HK-2 (cell line): ENCODE measurements around the gene ORAI3.
"Not testable (repeated sequence)": the region's sequence is repeated elsewhere in the genome, so short reads cannot be mapped to it uniquely, and the experiment has no call there.

Experiments used
- DNase-seq: peaks from one replicate; pipeline ENCODE4 v3.0.0-alpha.2; 2018; ENCODE audit not compliant: unreplicated experiment

Gene ORAI3

DNA sequence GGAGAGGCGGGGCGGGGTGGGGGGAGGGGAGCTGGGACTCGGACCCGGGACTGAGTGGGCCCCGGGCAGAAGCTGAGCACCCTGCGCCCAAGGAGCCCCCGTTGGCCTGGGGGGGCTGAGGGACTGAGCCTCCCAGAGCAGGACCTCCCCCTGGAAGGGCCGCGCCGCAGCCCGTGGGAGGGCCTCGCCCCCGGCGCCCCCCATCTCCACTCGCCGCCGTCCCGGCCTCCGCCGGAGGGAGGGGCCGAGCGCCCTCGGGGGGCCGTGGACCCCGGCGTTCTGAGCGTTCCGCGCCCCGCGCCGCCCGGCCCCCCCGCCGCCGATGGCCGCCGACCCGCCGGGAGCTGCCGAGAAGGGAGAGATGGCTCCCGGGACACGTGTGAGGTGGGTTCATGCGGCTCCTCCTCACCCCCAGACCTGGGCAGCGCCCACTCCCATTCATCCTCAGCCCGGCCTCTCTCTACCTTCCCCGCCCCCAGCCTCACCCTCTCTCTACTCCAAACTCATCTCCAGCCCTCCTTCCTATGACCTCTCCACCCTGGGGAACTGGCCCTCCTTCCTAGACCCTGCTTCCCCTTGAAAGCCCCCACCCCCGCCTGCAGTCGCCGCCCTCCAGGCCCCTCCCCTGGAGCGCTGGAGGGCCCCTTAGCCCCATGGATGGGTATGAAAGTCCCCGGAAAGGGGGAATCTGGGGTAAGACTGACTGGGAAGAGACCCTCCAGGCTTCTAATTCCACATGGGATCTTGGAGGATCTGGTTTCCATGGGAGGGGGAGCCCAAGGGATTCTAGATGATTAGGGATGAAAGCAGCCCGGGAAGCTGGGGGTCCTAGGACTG is 24.6 kb upstream of the ORAI3 start:
- DNase-seq, result no peak

GRCh38 chr16:30924913-30925631 is 23.8 kb upstream of the ORAI3 start:
- no peak for DNase-seq

DNA sequence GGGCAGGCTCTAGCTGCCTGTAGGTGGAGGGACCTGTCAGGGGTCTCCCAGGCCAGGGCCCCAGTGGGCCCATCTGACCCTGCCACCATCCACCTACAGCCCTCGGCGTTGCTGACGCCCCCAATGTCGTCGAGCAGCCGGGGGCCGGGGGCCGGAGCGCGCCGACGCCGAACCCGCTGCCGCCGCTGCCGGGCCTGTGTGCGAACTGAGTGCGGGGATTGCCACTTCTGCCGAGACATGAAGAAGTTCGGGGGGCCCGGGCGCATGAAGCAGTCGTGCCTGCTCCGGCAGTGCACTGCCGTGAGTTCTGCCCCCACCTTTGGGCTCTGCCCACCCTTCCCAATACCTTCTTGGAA is 23.3 kb upstream of the ORAI3 start:
- no peak for DNase-seq

GRCh38 chr16:30925995-30926811 is 22.7 kb upstream of the ORAI3 start:
- no peak for DNase-seq

GRCh38 chr16:30926937-30927788 is 21.7 kb upstream of the ORAI3 start:
- DNase-seq, result no peak

- DNase-seq, result peak; percentile 30
These were observed 21.0 kb upstream of the ORAI3 start for GRCh38 chr16:30927789-30928378.

GRCh38 chr16:30928390-30928789 is 20.5 kb upstream of the ORAI3 start:
- no peak for DNase-seq

DNA sequence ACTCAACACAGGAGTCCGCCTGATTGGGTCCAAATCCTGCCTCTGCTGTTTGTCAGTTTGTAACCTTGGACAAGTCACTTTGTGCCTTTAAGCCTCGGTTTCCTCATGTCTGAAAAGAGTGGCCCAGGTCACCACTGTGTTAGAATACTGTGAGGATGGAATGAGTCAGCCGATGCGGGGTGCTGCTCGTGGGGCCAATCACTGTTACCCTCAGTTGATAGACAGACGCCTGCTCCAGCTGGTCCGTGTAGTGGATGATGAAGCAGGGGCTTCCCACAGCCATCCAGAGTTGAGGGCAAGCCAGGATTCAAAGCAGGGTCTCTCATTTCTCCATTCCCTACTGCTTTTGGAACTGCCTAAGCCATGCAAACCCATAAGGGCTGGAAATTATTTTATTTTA is 19.7 kb upstream of the ORAI3 start:
- no peak for DNase-seq

- no peak for DNase-seq
These were observed 18.7 kb upstream of the ORAI3 start for GRCh38 chr16:30930160-30930571.

- no peak for DNase-seq
These were observed 17.7 kb upstream of the ORAI3 start for GRCh38 chr16:30931068-30931650.

DNA sequence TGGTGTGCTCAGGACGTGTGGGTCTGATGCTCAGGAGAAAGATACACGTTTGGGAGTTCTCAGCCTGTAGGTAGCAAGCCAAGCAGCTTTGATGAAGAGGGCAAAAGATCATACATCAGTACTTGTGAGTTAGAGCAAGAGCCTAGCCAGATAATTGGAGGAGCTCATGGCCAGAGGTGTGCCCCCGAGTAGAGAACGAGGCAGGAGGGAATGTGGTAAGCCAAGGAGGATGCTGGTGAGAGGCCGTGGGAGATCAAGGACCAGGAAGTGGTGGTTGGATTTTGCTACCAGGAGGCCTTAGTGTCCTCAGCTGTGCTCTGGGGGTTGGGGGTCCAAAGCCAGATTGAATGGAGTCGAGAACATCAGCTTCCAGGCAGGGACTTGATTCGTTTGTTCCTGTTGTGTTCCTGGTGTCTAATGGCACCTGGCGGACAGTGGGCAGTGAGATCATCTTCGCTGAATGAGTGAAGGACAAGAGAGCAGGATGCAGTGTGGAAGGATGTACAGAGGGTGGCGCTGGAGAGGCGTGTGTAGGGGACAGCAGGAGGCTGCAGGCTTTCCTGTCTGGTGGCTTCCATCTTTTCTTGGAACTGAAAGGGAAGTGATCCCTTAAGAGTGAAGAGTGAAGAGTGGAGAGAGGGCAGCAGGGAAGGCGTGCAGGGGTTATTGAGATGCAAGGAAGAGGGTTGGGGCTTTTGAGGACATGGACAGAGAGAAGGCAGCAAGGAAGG is 13.9 kb upstream of the ORAI3 start:
- DNase-seq, result no peak

DNA sequence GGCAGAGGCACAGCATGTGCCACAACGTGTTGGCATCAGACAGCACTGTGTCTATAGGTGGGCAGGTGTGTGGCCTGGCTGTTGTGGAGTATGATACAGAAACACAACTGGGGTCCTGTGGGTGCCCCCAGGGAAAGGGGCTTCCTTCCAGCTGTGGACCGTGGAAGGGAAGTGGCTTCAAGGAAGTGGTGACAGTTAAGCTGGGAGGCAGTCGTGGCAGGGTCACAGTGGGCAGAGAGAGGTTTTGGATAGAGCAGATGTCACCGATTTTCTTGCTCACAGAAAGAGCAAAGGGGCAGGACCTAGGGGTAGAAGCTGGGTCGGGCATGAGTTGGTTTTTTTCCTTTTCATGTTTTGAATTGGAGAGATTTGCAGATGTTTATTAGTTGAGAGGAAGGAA is 11.2 kb upstream of the ORAI3 start:
- no peak for DNase-seq

GRCh38 chr16:30939571-30939970 is 9.3 kb upstream of the ORAI3 start:
- DNase-seq, result not testable (repeated sequence)

GRCh38 chr16:30941600-30942425 is 7.1 kb upstream of the ORAI3 start:
- peak; percentile 68 for DNase-seq

GRCh38 chr16:30942426-30942806 is 6.5 kb upstream of the ORAI3 start:
- no peak for DNase-seq

- DNase-seq, result no peak
These were observed 4.5 kb upstream of the ORAI3 start for GRCh38 chr16:30944352-30944751.

GRCh38 chr16:30946671-30947540 is 2.0 kb upstream of the ORAI3 start:
- no peak for DNase-seq

DNA sequence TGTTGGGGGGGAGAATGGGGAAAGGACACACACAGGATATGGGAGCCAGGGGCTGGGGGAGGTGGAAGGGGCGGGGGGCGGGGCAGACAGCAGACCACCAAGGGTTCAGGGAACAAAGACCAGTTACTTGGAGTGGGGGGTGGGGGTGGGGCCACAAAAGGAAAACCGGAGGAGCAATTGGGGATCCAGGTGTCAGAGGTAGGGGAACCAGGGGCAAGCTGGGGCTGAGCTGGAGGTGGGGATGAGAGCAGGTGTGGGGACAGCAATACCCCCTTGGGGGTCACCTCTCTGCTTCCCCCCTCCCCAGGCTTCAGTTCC is 1.4 kb upstream of the ORAI3 start:
- DNase-seq, result no peak
